IMR-90 (cell line): ENCODE results near the gene BSPH1. TPM values are rescaled to one million over a fixed set of nuclear protein-coding genes. Genes with fewer than 3 reads are reported as not detected.

ENCODE experiments used
- ATAC-seq: fragments of 200-7000 bp; cut with Tn5 transposase; 2 replicates; pipeline ENCODE4 v1.9.1; 2020; ENCODE audit warnings: low read depth, mild to moderate bottlenecking, moderate library complexity
- BruUV-seq: library from RNA; stranded (reverse); fragments of 400-500 nt; replicated peaks from 2 replicates; lab custom pipeline; 2021; lab: Mats Ljungman, UMichigan
- CTCF ChIA-PET: fragments of 300-600 bp; formaldehyde crosslinking; extraction: SDS; loops from one replicate; lab custom pipeline; 2021; ENCODE audit warnings: antibody characterized with exemption; lab: Yijun Ruan, JAX
- POLR2A ChIA-PET: fragments of 300-600 bp; sonication (Branson Sonifier 250); formaldehyde crosslinking; loops from one replicate; lab custom pipeline; 2022; ENCODE audit warnings: antibody characterized with exemption; ENCODE audit not compliant: unreplicated experiment; lab: Charles Lee
- DNase-seq: peaks from one replicate; pipeline ENCODE4 v3.0.0; 2013
- H2AFZ ChIP-seq: replicated peaks from 2 replicates; pipeline ENCODE3; 2013; ENCODE audit warnings: low read length, mild to moderate bottlenecking; ENCODE audit not compliant: poor library complexity
- H2AK5ac ChIP-seq: 2 replicates; pipeline ENCODE4 v1.6.1; 2013; ENCODE audit warnings: low read depth, low read length, inconsistent platforms
- H2AK9ac ChIP-seq: replicated peaks from 2 replicates; pipeline ENCODE3; 2013; ENCODE audit warnings: mild to moderate bottlenecking, low read depth, low read length, moderate library complexity; ENCODE audit not compliant: poor library complexity
- H2BK120ac ChIP-seq: 2 replicates; pipeline ENCODE4 v1.6.1; 2013; ENCODE audit warnings: low read depth, low read length, inconsistent platforms
- H2BK15ac ChIP-seq: 3 replicates; pipeline ENCODE4 v1.6.1; 2013; ENCODE audit warnings: low read depth, low read length, inconsistent platforms
- H2BK20ac ChIP-seq: 2 replicates; pipeline ENCODE4 v1.6.1; 2013; ENCODE audit warnings: low read depth, mild to moderate bottlenecking, inconsistent platforms, low read length, moderate library complexity
- H2BK5ac ChIP-seq: 2 replicates; pipeline ENCODE4 v1.6.1; 2013; ENCODE audit warnings: mild to moderate bottlenecking, low read depth, low read length, inconsistent platforms; ENCODE audit not compliant: poor library complexity, severe bottlenecking
- H3K14ac ChIP-seq: replicated peaks from 2 replicates; pipeline ENCODE4 v1.6.1; 2013; ENCODE audit warnings: low read depth, low read length, inconsistent platforms
- H3K18ac ChIP-seq: 2 replicates; pipeline ENCODE4 v1.6.1; 2013; ENCODE audit warnings: low read depth, low read length, control low read depth
- H3K23ac ChIP-seq: 2 replicates; pipeline ENCODE4 v1.6.1; 2013; ENCODE audit warnings: low read depth, low read length, inconsistent platforms
- H3K27ac ChIP-seq: 2 replicates; pipeline ENCODE4 v1.5.1; 2013; ENCODE audit warnings: mild to moderate bottlenecking, control low read depth, low read length; ENCODE audit not compliant: insufficient read depth
- H3K27me3 ChIP-seq: 2 replicates; pipeline ENCODE4 v1.6.1; 2013; ENCODE audit warnings: low read length; ENCODE audit not compliant: control insufficient read depth, insufficient read depth
- H3K36me3 ChIP-seq: 2 replicates; pipeline ENCODE4 v1.6.1; 2013; ENCODE audit warnings: low read length, mixed read lengths; ENCODE audit not compliant: control insufficient read depth, insufficient read depth
- H3K4ac ChIP-seq: 2 replicates; pipeline ENCODE4 v1.6.1; 2013; ENCODE audit warnings: low read depth, low read length, inconsistent platforms
- H3K4me1 ChIP-seq: 2 replicates; pipeline ENCODE4 v1.6.1; 2013; ENCODE audit warnings: low read length, mixed read lengths; ENCODE audit not compliant: control insufficient read depth, insufficient read depth
- H3K4me2 ChIP-seq: 2 replicates; pipeline ENCODE4 v1.6.1; 2013; ENCODE audit warnings: low read depth, mild to moderate bottlenecking, control low read depth, low read length, moderate library complexity
- H3K4me3 ChIP-seq: 2 replicates; pipeline ENCODE4 v1.5.1; 2013; ENCODE audit warnings: low read depth, mild to moderate bottlenecking, control low read depth, low read length, moderate library complexity; ENCODE audit not compliant: insufficient read depth
- H3K56ac ChIP-seq: 2 replicates; pipeline ENCODE4 v1.6.1; 2013; ENCODE audit warnings: low read length, inconsistent platforms; ENCODE audit not compliant: insufficient read depth; ENCODE audit errors: extremely low read depth
- H3K79me1 ChIP-seq, 2 experiments: 2 replicates each; pipeline ENCODE4 v1.6.1; 2013; ENCODE audit warnings: low read length in 2 of 2, inconsistent platforms in 1 of 2, low read depth in 1 of 2
- H3K9ac ChIP-seq: 2 replicates; pipeline ENCODE4 v1.6.1; 2013; ENCODE audit warnings: low read depth, low read length, control low read depth
- H3K9me1 ChIP-seq: 2 replicates; pipeline ENCODE4 v1.6.1; 2013; ENCODE audit warnings: low read length, inconsistent platforms; ENCODE audit not compliant: insufficient read depth
- H3K9me3 ChIP-seq: 2 replicates; pipeline ENCODE4 v1.6.1; 2013; ENCODE audit warnings: low read length; ENCODE audit not compliant: control insufficient read depth, insufficient read depth
- H4K20me1 ChIP-seq: 2 replicates; pipeline ENCODE4 v1.6.1; 2013; ENCODE audit warnings: low read length, inconsistent platforms; ENCODE audit not compliant: insufficient read depth
- H4K5ac ChIP-seq: 2 replicates; pipeline ENCODE4 v1.6.1; 2013; ENCODE audit warnings: mild to moderate bottlenecking, low read depth, low read length, control low read depth
- H4K8ac ChIP-seq, 2 experiments: 2 replicates each; pipeline ENCODE4 v1.6.1; 2013; ENCODE audit warnings: low read depth in 2 of 2, low read length in 2 of 2, control low read depth in 1 of 2, inconsistent platforms in 1 of 2
- H4K91ac ChIP-seq: 2 replicates; pipeline ENCODE4 v1.6.1; 2013; ENCODE audit warnings: low read depth, low read length, inconsistent platforms; ENCODE audit not compliant: insufficient read depth
- CEBPB ChIP-seq: IDR thresholded peaks from 2 replicates; pipeline ENCODE4 v1.6.1; 2012; ENCODE audit warnings: low read depth, low read length, improper control_type of control experiment
- ELK1 ChIP-seq: fragments of 150-350 bp; IDR thresholded peaks from 2 replicates; pipeline ENCODE4 v1.6.1; 2016; ENCODE audit warnings: low read depth, mild to moderate bottlenecking, low read length, moderate library complexity, borderline replicate concordance
- RAD21 ChIP-seq: IDR thresholded peaks from 2 replicates; pipeline ENCODE4 v1.6.1; 2012; ENCODE audit warnings: low read length, improper control_type of control experiment
- USF2 ChIP-seq: fragments of 150-350 bp; IDR thresholded peaks from 2 replicates; pipeline ENCODE4 v1.6.1; 2017; ENCODE audit warnings: mild to moderate bottlenecking, antibody characterized with exemption, low read length, low read depth
- WGBS, 2 experiments: methylation state at CpG; one replicate each; pipeline versions ENCODE4 v1.1.5 to v1.1.7; 2013; ENCODE audit warnings: missing lambda C conversion rate in 2 of 2; ENCODE audit not compliant: insufficient read length in 1 of 2; ENCODE audit errors: extremely low coverage in 2 of 2; 5-methylcytosine and 5-hydroxymethylcytosine counted together
- dilution Hi-C: fragments of 300-500 bp; cut with HindIII; formaldehyde crosslinking; loops from one replicate; pipeline ENCODE4 v1.14.3; 2018; ENCODE audit warnings: low sequenced_read_pairs; ENCODE audit not compliant: unreplicated experiment
- in situ Hi-C: fragments of 300-500 bp; cut with MboI; formaldehyde crosslinking; loops from 3 replicates; pipeline ENCODE4 v1.14.3; 2019; ENCODE audit warnings: low sequenced_read_pairs, inconsistent platforms, mixed read lengths
- intact Hi-C: fragments of 100-400 bp; cut with micrococcal nuclease; formaldehyde crosslinking; loops from 2 replicates; pipeline ENCODE4 v1.10.0; 2022
- polyA plus RNA-seq, 3 experiments: library from polyadenylated mRNA; depleted of rRNA; stranded (reverse); fragments of >200 nt; gene quantifications; 2 replicates each; pipeline ENCODE4 v1.2.3, GENCODE V29; 2012; ENCODE audit warnings: low replicate concordance in 1 of 3
- total RNA-seq: library from RNA; depleted of rRNA; stranded (reverse); fragments of >200 nt; gene quantifications from 2 replicates; pipeline ENCODE4 v1.2.3, GENCODE V29; 2012

BSPH1 gene
- total and polyA plus RNA-seq, 2 of the 4 experiments (the other 2 are of a cell fraction): not detected

GRCh38 chr19:48025480-48025879 is 33.5 kb upstream of the BSPH1 start:
- dilution Hi-C loops (no loop called here), intact Hi-C loops (no loop called here), in situ Hi-C loops (no loop called here)
- H3K27ac ChIP-seq: no peak overlapping the region
- H3K9me1 ChIP-seq: no peaks in the 10 kb centered on the region
- H2AK9ac ChIP-seq: no peak overlapping the region
- ChIA-PET CTCF (no interaction called here), POLR2A (no interaction called here)
- no CpG with 5 or more reads among the region's 3 CpGs for WGBS, 2 experiments
- H3K18ac ChIP-seq: no peak overlapping the region
- no peak overlapping the region for H2BK5ac ChIP-seq
- H2AFZ ChIP-seq: no peak overlapping the region
- no peak overlapping the region for H3K4ac ChIP-seq
- H2AK5ac ChIP-seq: no peak overlapping the region
- no peak overlapping the region for H3K23ac ChIP-seq
- H4K20me1 ChIP-seq: no peaks in the 10 kb centered on the region
- no peak overlapping the region for H3K56ac ChIP-seq
- no peak overlapping the region for H2BK15ac ChIP-seq
- H3K14ac ChIP-seq: no peak overlapping the region
- no TSS peak for BruUV-seq
- H4K5ac ChIP-seq: no peak overlapping the region
- H3K9ac ChIP-seq: no peak overlapping the region
- no peaks in the 10 kb centered on the region for H3K79me1 ChIP-seq
- H3K36me3 ChIP-seq: no peaks in the 10 kb centered on the region
- no peak for DNase-seq
- no peak overlapping the region for H3K4me2 ChIP-seq
- no peak overlapping the region for H4K91ac ChIP-seq
- no peak for TF ChIP-seq RAD21
- TF ChIP-seq USF2: no peak
- TF ChIP-seq CEBPB: no peak
- no peak for TF ChIP-seq ELK1
- H4K8ac ChIP-seq: no peak overlapping the region
- H2BK20ac ChIP-seq: no peak overlapping the region
- H2BK120ac ChIP-seq: no peak overlapping the region
- no peaks in the 10 kb centered on the region for H3K9me3 ChIP-seq
- no peaks in the 10 kb centered on the region for H3K4me1 ChIP-seq
- ATAC-seq: no peak
- H3K27me3 ChIP-seq: no peaks in the 10 kb centered on the region; the same call in none of the 2 replicates
- no peak overlapping the region for H3K4me3 ChIP-seq
